Thyroid gland (tissue), 4 donors: ENCODE measurements around the gene HECTD2.

Source experiments
- CTCF ChIP-seq, 6 experiments: fragments of 200-600 bp in 3 of 6; fragments of 450-650 bp in 3 of 6; sonication (generic) in 3 of 6; IDR thresholded peaks; one replicate each; pipeline ENCODE4 v1.5.1; 2016 to 2019; ENCODE audit warnings: antibody characterized with exemption in 6 of 6, mild to moderate bottlenecking in 2 of 6, inconsistent platforms in 1 of 6, moderate library complexity in 1 of 6
- POLR2A ChIP-seq, 2 donors: fragments of 450-650 bp; IDR thresholded peaks; one replicate each; pipeline ENCODE4 v1.6.1; 2017; ENCODE audit warnings: antibody characterized with exemption in 2 of 2, mild to moderate bottlenecking in 2 of 2, moderate library complexity in 1 of 2

GRCh38 chr10:91424016-91424415 lies 13.9 kb downstream of the HECTD2 start:
- TF ChIP-seq CTCF (IDR thresholded peaks at IDR 0.05) (no peak), POLR2A (IDR thresholded peaks at IDR 0.05) (no peak)
